A673 (cell line): Measurements from ENCODE around the gene VENTX. TPM values are rescaled to one million over a fixed set of nuclear protein-coding genes. Genes with fewer than 3 reads are reported as not detected.
"Not testable (repeated sequence)": the region's sequence is repeated elsewhere in the genome, so short reads cannot be mapped to it uniquely, and the experiment has no call there.

Experiments
- BruUV-seq: library from RNA; stranded (reverse); fragments of 400-500 nt; replicated peaks from 2 replicates; lab custom pipeline; 2021; lab: Mats Ljungman, UMichigan
- CTCF ChIA-PET: fragments of 300-600 bp; sonication (Branson Sonifier 250); formaldehyde crosslinking; loops from one replicate; lab custom pipeline; 2022; ENCODE audit warnings: antibody characterized with exemption; lab: Charles Lee
- POLR2A ChIA-PET: fragments of 300-600 bp; sonication (Branson Sonifier 250); formaldehyde crosslinking; loops from one replicate; lab custom pipeline; 2022; ENCODE audit warnings: antibody characterized with exemption; ENCODE audit not compliant: low non-redundant PET; lab: Charles Lee
- DNase-seq: peaks from one replicate; pipeline ENCODE4 v3.0.0-alpha.2; 2015; ENCODE audit warnings: low spot score
- H3K27ac ChIP-seq: fragments of 200-600 bp; sonication (generic); 2 replicates; pipeline ENCODE4 v1.5.1; 2016; ENCODE audit warnings: mixed run types, low read depth, mild to moderate bottlenecking, mixed read lengths, antibody characterized with exemption, low read length; ENCODE audit not compliant: poor library complexity, severe bottlenecking
- H3K27me3 ChIP-seq: fragments of 200-600 bp; sonication (generic); replicated peaks from 2 replicates; pipeline ENCODE4 v1.6.1; 2017; ENCODE audit warnings: mixed run types, low read depth, mild to moderate bottlenecking, mixed read lengths, antibody characterized with exemption, low read length; ENCODE audit not compliant: insufficient read depth, poor library complexity
- H3K36me3 ChIP-seq: fragments of 200-600 bp; sonication (generic); 2 replicates; pipeline ENCODE4 v1.6.1; 2016; ENCODE audit warnings: mixed run types, mild to moderate bottlenecking, mixed read lengths, antibody characterized with exemption, low read length; ENCODE audit not compliant: insufficient read depth, poor library complexity, severe bottlenecking
- H3K4me1 ChIP-seq: fragments of 200-600 bp; sonication (generic); 2 replicates; pipeline ENCODE4 v1.6.1; 2017; ENCODE audit warnings: mixed run types, mild to moderate bottlenecking, mixed read lengths, antibody characterized with exemption, low read length; ENCODE audit not compliant: insufficient read depth, poor library complexity, severe bottlenecking
- H3K4me3 ChIP-seq: fragments of 200-600 bp; sonication (generic); 2 replicates; pipeline ENCODE4 v1.5.1; 2016; ENCODE audit warnings: low read depth, mixed run types, mild to moderate bottlenecking, mixed read lengths, low read length; ENCODE audit not compliant: poor library complexity, severe bottlenecking
- H3K9me3 ChIP-seq: fragments of 200-600 bp; sonication (generic); 2 replicates; pipeline ENCODE4 v1.6.1; 2016; ENCODE audit warnings: mixed run types, low read depth, mild to moderate bottlenecking, mixed read lengths, antibody characterized with exemption, low read length; ENCODE audit not compliant: poor library complexity, severe bottlenecking
- CTCF ChIP-seq: fragments of 300-800, 200-600 bp; sonication (generic); conservative IDR thresholded peaks from 2 replicates; pipeline ENCODE4 v1.5.1; 2017; ENCODE audit warnings: low read depth, mild to moderate bottlenecking, antibody characterized with exemption, low read length, moderate library complexity, mixed read lengths
- EZH2 ChIP-seq: fragments of 200-600 bp; sonication (generic); IDR thresholded peaks from 2 replicates; pipeline ENCODE4 v1.6.1; 2017; ENCODE audit warnings: borderline replicate concordance, low read depth, mild to moderate bottlenecking, mixed read lengths, antibody characterized with exemption, low read length; ENCODE audit not compliant: poor library complexity, severe bottlenecking
- intact Hi-C: fragments of 100-400 bp; cut with micrococcal nuclease; formaldehyde crosslinking; loops from one replicate; pipeline ENCODE4 v1.10.0; 2022; ENCODE audit not compliant: unreplicated experiment
- total RNA-seq: library from RNA; stranded (reverse); gene quantifications from 2 replicates; pipeline ENCODE4 v1.2.3, GENCODE V29; 2021

Gene VENTX
- total RNA-seq, 1 experiment from 2014 or later: not detected

- no peaks in the 10 kb centered on the region for H3K4me1 ChIP-seq
- BruUV-seq: no TSS peak
- no peaks in the 10 kb centered on the region for H3K36me3 ChIP-seq
- H3K27ac ChIP-seq: no peak overlapping the region
- no peak for DNase-seq
- POLR2A ChIA-PET: no interaction called here
- intact Hi-C loops: no loop called here
- no peak for TF ChIP-seq EZH2
- no peak for TF ChIP-seq CTCF
- H3K27me3 ChIP-seq: peaks cover 50% of the 10 kb centered on the region
- H3K4me3 ChIP-seq: no peak overlapping the region
- CTCF ChIA-PET: no interaction called here
- H3K9me3 ChIP-seq: no peaks in the 10 kb centered on the region
Measured at GRCh38 chr10:133219782-133220181, 17.9 kb upstream of the VENTX start.

DNA sequence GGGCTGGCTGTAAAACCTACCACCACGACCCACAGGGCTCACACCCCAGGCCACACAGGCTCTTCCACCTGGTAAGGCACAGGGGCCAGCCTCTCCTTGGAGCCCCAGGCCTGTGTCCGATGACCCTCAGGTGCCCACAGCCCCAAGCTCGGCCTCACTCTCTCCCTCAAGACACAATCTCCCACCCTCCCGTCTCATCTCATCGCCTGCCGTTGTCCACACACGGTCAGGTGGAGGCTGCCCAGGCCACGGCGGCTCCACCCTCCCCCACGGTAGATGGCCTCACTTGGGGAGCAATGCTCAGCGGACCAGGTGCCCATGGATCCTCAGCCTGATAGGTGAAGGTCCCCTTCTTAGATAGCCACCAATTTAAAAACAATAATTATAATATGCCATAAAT is 16.3 kb upstream of the VENTX start:
- intact Hi-C loops: no loop called here
- no peak for DNase-seq
- BruUV-seq: no TSS peak
- TF ChIP-seq CTCF: no peak
- TF ChIP-seq EZH2: no peak
- Histone ChIP-seq H3K4me1 (no peaks in the 10 kb centered on the region), H3K27me3 (peaks cover 51% of the 10 kb centered on the region), H3K27ac (no peak overlapping the region), H3K4me3 (no peak overlapping the region), H3K9me3 (no peaks in the 10 kb centered on the region), H3K36me3 (no peaks in the 10 kb centered on the region)
- POLR2A ChIA-PET: no interaction called here
- CTCF ChIA-PET: no interaction called here

GRCh38 chr10:133221756-133222155 is 15.9 kb upstream of the VENTX start:
- CTCF ChIA-PET, POLR2A ChIA-PET, H3K27ac ChIP-seq, H3K4me1 ChIP-seq, intact Hi-C loops, H3K9me3 ChIP-seq, H3K4me3 ChIP-seq, DNase-seq, H3K36me3 ChIP-seq, BruUV-seq: not testable (repeated sequence)
- H3K27me3 ChIP-seq: peaks cover 52% of the 10 kb centered on the region

- no peaks in the 10 kb centered on the region for H3K4me1 ChIP-seq
- H3K9me3 ChIP-seq: no peaks in the 10 kb centered on the region
- intact Hi-C loops: no loop called here
- POLR2A ChIA-PET: no interaction called here
- no peak overlapping the region for H3K27ac ChIP-seq
- no TSS peak for BruUV-seq
- TF ChIP-seq EZH2: no peak
- TF ChIP-seq CTCF: no peak
- peaks cover 56% of the 10 kb centered on the region for H3K27me3 ChIP-seq
- H3K4me3 ChIP-seq: no peak overlapping the region
- CTCF ChIA-PET: interaction anchor here (0.6 kb wide), 2 partner anchors 11 to 273 kb away, joined by 3 to 4 read pairs; no protein-coding TSS in a partner anchor
- H3K36me3 ChIP-seq: no peaks in the 10 kb centered on the region
- no peak for DNase-seq
Measured at GRCh38 chr10:133224076-133224475, 13.6 kb upstream of the VENTX start.
